Measurements from ENCODE around the gene GDF15.
"Not testable (repeated sequence)": the region's sequence is repeated elsewhere in the genome, so short reads cannot be mapped to it uniquely, and the experiment has no call there.

Gene GDF15

DNA sequence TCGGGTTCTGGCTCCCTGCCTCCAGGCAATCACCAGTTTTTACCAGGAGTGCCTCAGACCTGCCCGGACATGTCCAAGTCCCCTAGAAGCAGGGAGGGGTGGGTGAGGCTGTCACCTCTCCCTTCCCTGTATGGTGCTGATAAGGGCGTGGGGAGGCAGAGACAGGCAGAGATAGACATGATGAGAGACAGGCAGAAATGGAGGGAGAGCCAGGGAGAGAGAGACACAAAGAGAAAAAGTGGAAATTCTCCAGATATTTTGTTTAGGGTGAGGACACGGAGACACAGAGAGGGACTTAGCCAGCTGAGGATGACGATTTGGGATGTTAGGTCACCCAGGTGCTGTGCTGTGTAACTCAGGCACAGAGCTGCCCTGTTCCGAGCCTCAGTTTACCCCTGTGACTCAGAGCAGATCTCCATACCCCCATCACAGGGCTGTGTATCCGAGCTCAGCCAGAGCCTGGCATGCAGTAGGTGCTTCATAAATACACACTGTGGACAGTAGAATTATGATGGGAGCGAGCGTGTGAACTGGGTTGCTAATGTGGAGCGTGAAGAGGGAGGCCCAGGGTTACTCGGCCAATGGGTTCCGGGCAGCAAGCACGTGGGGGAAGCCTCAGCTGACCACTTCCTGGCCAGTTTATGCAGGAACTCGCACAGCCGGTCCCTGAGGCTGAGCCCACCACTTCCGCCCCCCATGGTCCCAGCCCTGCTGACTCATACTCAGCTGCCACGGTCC lies 11.9 kb upstream of the GDF15 start:
- TF ChIP-seq, protein P1, sequence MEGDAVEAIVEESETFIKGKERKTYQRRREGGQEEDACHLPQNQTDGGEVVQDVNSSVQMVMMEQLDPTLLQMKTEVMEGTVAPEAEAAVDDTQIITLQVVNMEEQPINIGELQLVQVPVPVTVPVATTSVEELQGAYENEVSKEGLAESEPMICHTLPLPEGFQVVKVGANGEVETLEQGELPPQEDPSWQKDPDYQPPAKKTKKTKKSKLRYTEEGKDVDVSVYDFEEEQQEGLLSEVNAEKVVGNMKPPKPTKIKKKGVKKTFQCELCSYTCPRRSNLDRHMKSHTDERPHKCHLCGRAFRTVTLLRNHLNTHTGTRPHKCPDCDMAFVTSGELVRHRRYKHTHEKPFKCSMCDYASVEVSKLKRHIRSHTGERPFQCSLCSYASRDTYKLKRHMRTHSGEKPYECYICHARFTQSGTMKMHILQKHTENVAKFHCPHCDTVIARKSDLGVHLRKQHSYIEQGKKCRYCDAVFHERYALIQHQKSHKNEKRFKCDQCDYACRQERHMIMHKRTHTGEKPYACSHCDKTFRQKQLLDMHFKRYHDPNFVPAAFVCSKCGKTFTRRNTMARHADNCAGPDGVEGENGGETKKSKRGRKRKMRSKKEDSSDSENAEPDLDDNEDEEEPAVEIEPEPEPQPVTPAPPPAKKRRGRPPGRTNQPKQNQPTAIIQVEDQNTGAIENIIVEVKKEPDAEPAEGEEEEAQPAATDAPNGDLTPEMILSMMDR (IDR thresholded peaks at IDR 0.05; ENCODE audit: extremely low read depth, insufficient read depth, missing control alignments): no peak
- in situ Hi-C loops (cut with MboI; ENCODE audit: low pct_unique_long_range_greater_than_20kb, low sequenced_read_pairs, unreplicated experiment): no loop called here
- peak; percentile 91 for DNase-seq (ENCODE audit: low spot score)

DNA sequence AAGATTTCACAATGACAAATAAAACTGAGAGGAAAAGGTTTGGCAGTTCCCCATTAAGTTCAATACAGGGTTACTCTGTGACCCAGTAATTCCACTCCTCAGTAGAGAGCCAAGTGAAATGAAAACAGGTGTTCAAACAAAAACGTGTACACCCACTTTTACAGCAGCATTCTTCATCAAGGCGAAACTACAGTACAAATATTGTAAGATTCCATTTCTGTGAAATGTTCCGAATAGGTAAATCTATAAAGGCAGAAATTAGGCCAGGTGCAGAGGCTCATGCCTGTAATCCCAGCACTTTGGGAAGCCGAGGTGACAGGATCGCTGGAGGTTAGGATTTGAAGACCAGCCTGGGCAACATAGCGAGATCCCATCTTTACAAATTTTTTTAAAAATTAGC lies 8.9 kb upstream of the GDF15 start:
- TF ChIP-seq, protein P1 (IDR thresholded peaks at IDR 0.05; ENCODE audit: extremely low read depth, insufficient read depth, missing control alignments): no peak
- in situ Hi-C loops (cut with MboI; ENCODE audit: low pct_unique_long_range_greater_than_20kb, low sequenced_read_pairs, unreplicated experiment): no loop called here
- DNase-seq (ENCODE audit: low spot score): no peak

DNA sequence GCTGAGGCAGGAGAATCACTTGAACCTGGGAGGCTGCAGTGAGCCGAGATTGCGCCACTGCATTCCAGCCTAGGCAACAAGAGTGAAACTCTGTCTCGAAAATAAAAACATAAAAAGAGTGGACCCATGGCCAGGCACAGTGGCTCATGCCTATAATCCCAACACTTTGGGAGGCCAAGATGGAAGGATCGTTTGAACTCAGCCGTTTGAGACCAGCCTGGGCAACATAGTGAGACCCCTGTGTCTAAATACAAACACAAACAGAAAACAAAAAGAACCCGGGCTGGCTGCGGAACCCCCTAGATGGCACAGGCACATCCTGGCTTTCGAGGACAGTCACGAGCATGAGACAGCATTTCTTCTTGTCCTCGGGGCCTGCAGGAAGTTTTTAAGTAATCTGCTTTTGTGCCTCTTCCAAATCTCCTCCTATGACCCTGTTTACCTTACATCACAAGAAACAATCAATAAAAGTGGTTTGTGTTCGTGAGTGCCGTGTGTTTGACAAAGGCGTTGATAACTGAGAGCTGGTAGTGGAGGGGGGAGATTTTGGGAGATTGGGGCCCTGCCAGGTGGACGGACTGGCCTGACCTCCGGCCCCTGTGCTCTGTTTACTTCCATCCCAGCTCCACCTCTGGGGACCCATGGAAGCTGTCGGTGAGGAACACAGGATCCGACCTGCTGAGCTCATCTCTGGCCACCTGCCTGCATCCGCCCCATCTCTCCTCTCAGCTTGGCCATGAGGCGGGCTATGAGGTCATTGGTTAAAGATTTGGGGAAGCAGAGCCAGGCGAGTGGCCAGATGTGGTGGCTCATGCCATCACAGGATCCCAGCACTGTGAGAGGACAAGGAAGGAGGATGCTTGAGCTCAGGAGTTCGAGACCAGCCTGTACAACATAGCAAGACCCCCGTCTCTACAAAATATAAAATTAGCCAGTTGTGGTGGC lies 5.9 kb upstream of the GDF15 start:
- in situ Hi-C loops (cut with MboI; ENCODE audit: low pct_unique_long_range_greater_than_20kb, low sequenced_read_pairs, unreplicated experiment): no loop called here
- TF ChIP-seq, protein P1 (IDR thresholded peaks at IDR 0.05; ENCODE audit: extremely low read depth, insufficient read depth, missing control alignments): no peak
- no peak for DNase-seq (ENCODE audit: low spot score)

DNA sequence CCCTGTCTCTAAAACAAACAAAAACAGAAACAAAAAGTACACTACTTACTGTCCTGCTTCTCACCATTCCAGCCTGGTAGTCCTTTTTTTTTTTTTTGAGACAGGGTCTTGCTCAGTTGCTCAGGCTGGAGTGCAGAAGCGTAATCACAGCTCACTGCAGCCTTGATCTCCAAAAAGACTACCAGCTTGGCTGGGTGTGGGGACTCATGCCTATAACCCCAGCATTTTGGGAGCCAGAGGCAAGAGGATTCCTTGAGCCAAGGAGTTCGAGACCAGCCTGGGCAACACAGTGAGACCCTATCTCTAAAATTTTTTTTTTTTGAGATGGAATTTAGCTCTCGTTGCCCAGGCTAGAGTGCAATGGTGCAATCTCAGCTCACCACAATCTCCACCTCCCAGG lies 5.1 kb upstream of the GDF15 start:
- in situ Hi-C loops (cut with MboI; ENCODE audit: low pct_unique_long_range_greater_than_20kb, low sequenced_read_pairs, unreplicated experiment): no loop called here
- TF ChIP-seq, protein P1 (IDR thresholded peaks at IDR 0.05; ENCODE audit: extremely low read depth, insufficient read depth, missing control alignments): no peak
- DNase-seq (ENCODE audit: low spot score): no peak

DNA sequence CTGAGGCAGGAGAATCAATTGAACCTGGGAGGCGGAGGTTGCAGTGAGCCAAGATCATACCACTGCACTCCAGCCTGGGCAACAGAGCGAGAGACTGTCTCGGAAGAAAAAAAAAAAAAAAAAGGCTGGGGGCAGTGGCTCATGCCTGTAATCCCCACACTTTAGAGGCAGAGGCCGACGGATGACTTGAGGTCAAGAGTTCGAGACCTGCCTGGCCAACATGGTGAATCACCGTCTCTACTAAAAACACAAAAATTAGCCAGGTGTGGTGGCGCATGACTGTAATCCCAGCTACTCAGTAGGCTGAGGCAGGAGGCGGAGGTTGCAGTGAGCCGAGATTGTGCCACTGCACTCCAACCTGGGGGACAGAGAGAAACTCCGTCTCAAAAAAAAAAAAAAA lies 2.3 kb upstream of the GDF15 start:
- DNase-seq (ENCODE audit: low spot score); in situ Hi-C loops (cut with MboI; ENCODE audit: low pct_unique_long_range_greater_than_20kb, low sequenced_read_pairs, unreplicated experiment): not testable (repeated sequence)

DNA sequence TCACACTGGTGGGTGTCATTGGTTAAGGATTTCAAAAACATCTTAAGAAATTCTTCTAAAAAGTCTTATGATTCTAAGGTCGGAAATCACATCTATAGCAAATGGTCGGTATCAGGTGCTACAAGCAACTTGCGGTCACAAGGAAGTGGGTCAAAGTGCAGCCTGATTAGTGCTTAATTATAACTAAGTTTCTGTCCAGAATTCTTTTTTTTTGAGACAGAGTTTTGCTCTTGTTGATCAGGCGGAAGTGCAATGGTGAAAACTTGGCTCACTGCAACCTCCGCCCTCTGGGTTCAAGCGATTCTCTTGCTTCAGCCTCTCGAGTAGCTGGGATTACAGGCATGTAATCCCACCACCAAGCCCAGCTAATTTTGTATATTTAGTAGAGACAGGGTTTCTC lies 1.2 kb upstream of the GDF15 start:
- no peak for DNase-seq (ENCODE audit: low spot score)
- in situ Hi-C loops (cut with MboI; ENCODE audit: low pct_unique_long_range_greater_than_20kb, low sequenced_read_pairs, unreplicated experiment): no loop called here

More for the DNA sequence above, 1.2 kb upstream of the GDF15 start:
- TF ChIP-seq, protein P1 (IDR thresholded peaks at IDR 0.05; ENCODE audit: extremely low read depth, insufficient read depth, missing control alignments): no peak

Measured in GM13977 (cell line).